ENCODE results near the gene SUSD3. TPM values are rescaled to one million over a fixed set of nuclear protein-coding genes. Genes with fewer than 3 reads are reported as not detected.

Gene SUSD3
- total and polyA plus RNA-seq, 9 donors = 1.7 to 3.9 (median 2.6) TPM

DNA sequence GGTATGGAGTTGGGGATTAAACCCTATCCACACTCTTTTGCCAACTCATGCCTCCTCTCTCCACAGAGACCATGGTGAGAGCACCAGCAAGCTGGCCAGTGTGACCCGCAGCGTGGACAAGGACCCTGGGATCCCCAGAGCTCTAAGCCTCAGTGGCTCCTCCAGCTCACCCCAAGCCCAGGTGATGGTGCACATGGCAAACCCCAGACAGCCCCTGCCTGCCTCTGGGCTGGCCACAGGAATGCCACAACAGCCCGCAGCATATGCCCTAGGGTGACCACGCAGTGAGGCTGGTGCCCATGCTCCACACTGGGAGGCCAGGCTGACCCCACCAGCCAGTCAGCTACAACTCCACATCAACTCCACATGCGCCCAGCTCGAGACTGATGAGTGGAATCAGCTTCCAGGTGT lies 26.0 kb downstream of the SUSD3 start:
- H3K4me3 ChIP-seq (ENCODE audit: low read length) = no peak overlapping the region
- DNase-seq = no peak
- H3K4me1 ChIP-seq (ENCODE audit: control insufficient read depth, insufficient read depth, low read length) = peaks cover 8% of the 10 kb centered on the region
- H3K27me3 ChIP-seq (ENCODE audit: control insufficient read depth, insufficient read depth, low read length) = no peaks in the 10 kb centered on the region
- H3K9me3 ChIP-seq (replicated peaks; ENCODE audit: control insufficient read depth, low read depth, low read length) = no peaks in the 10 kb centered on the region
- WGBS (ENCODE audit: insufficient coverage) = 98% methylated on average over 4 of the region's 6 CpGs
- H3K36me3 ChIP-seq (ENCODE audit: control insufficient read depth, insufficient read depth, low read length) = no peaks in the 10 kb centered on the region
- no peak overlapping the region for H3K27ac ChIP-seq (ENCODE audit: low read length)

DNA sequence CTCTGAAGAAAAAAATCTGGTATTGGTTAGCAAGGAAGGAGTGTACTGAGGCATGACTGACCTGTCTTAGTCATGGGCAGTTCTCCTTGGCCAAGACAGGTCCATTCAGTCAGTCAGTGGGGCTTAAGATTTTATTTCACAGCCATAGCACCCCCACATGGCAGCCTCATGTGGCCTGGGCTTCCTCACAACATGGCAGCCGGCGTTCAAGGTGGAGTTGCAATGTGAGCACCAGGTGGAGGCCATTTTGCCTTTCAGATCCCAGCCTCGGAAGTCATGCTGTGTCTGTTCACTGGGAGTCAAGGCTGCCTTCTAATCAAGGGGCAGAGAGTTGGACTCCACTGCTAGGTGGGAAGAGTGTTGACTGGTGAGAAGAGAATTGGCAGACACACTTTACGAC lies 27.2 kb downstream of the SUSD3 start:
- DNase-seq = no peak
- 100% methylated on average over 3 of the region's 4 CpGs for WGBS (ENCODE audit: insufficient coverage)
- Histone ChIP-seq H3K27me3 (ENCODE audit: control insufficient read depth, insufficient read depth, low read length) (no peaks in the 10 kb centered on the region), H3K36me3 (ENCODE audit: control insufficient read depth, insufficient read depth, low read length) (no peaks in the 10 kb centered on the region), H3K4me1 (ENCODE audit: control insufficient read depth, insufficient read depth, low read length) (peaks cover 8% of the 10 kb centered on the region), H3K4me3 (ENCODE audit: low read length) (no peak overlapping the region), H3K27ac (ENCODE audit: low read length) (no peak overlapping the region), H3K9me3 (replicated peaks; ENCODE audit: control insufficient read depth, low read depth, low read length) (no peaks in the 10 kb centered on the region)

- no peak for DNase-seq
- Histone ChIP-seq H3K27me3 (ENCODE audit: control insufficient read depth, insufficient read depth, low read length) (no peaks in the 10 kb centered on the region), H3K27ac (ENCODE audit: low read length) (no peak overlapping the region), H3K4me1 (ENCODE audit: control insufficient read depth, insufficient read depth, low read length) (peaks cover 8% of the 10 kb centered on the region), H3K9me3 (replicated peaks; ENCODE audit: control insufficient read depth, low read depth, low read length) (no peaks in the 10 kb centered on the region), H3K36me3 (ENCODE audit: control insufficient read depth, insufficient read depth, low read length) (no peaks in the 10 kb centered on the region), H3K4me3 (ENCODE audit: low read length) (no peak overlapping the region)
- WGBS (ENCODE audit: insufficient coverage) = 83% methylated on average over 3 of the region's 8 CpGs
Observed at GRCh38 chr9:93086447-93087224, 28.1 kb downstream of the SUSD3 start.

DNA sequence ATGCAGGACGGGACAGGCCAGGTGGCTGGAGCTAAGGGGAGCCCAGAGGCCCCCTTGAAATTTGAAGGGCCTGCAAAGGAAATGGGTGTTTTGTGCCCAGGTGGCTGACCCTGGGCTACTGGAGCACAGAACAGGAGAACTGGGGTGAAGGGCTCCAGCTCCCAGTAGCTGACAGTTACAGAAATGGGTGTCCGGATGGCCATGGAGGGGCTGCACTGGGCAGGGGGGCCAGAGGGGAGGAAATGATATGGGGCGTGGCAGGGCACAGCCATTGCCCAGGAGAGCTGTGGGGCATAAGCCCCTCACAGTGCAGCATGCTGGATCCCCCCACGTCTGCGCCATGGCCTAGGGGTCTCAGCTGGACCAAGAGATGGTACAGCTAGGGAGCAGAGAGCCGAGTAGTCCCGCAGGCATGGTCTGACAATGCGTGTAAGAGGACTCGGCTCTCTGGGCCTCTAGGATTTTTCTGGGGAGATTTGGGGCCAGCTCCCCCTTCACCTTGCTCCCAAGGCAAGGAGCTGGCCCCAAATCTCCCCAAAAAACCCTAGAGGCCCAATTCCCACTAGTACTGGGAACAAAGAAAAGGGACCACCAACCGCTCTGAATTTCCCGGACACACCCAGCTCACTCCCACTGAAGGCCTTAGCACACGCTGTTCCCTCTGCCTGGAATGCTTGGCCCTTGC lies 29.6 kb downstream of the SUSD3 start:
- Histone ChIP-seq H3K9me3 (replicated peaks; ENCODE audit: control insufficient read depth, low read depth, low read length) (no peaks in the 10 kb centered on the region), H3K36me3 (ENCODE audit: control insufficient read depth, insufficient read depth, low read length) (no peaks in the 10 kb centered on the region), H3K4me1 (ENCODE audit: control insufficient read depth, insufficient read depth, low read length) (peaks cover 10% of the 10 kb centered on the region), H3K4me3 (ENCODE audit: low read length) (no peak overlapping the region), H3K27ac (ENCODE audit: low read length) (no peak overlapping the region), H3K27me3 (ENCODE audit: control insufficient read depth, insufficient read depth, low read length) (no peaks in the 10 kb centered on the region)
- DNase-seq = no peak
- WGBS (ENCODE audit: insufficient coverage) = 96% methylated on average over 11 of the region's 12 CpGs

- Histone ChIP-seq H3K27me3 (ENCODE audit: control insufficient read depth, insufficient read depth, low read length) (no peaks in the 10 kb centered on the region), H3K36me3 (ENCODE audit: control insufficient read depth, insufficient read depth, low read length) (no peaks in the 10 kb centered on the region), H3K4me3 (ENCODE audit: low read length) (no peak overlapping the region), H3K27ac (ENCODE audit: low read length) (no peak overlapping the region), H3K9me3 (replicated peaks; ENCODE audit: control insufficient read depth, low read depth, low read length) (no peaks in the 10 kb centered on the region), H3K4me1 (ENCODE audit: control insufficient read depth, insufficient read depth, low read length) (peaks cover 13% of the 10 kb centered on the region)
- no peak for DNase-seq
- WGBS (ENCODE audit: insufficient coverage) = 81% methylated on average over 3 of the region's 4 CpGs
Observed at GRCh38 chr9:93088656-93089015, 30.1 kb downstream of the SUSD3 start.

GRCh38 chr9:93089024-93089423 lies 30.5 kb downstream of the SUSD3 start:
- peaks cover 17% of the 10 kb centered on the region for H3K4me1 ChIP-seq (ENCODE audit: control insufficient read depth, insufficient read depth, low read length)
- 94% methylated on average over 3 of the region's 5 CpGs for WGBS (ENCODE audit: insufficient coverage)
- no peak overlapping the region for H3K4me3 ChIP-seq (ENCODE audit: low read length)
- H3K27me3 ChIP-seq (ENCODE audit: control insufficient read depth, insufficient read depth, low read length) = no peaks in the 10 kb centered on the region
- H3K9me3 ChIP-seq (replicated peaks; ENCODE audit: control insufficient read depth, low read depth, low read length) = no peaks in the 10 kb centered on the region
- DNase-seq = no peak
- H3K27ac ChIP-seq (ENCODE audit: low read length) = no peak overlapping the region
- H3K36me3 ChIP-seq (ENCODE audit: control insufficient read depth, insufficient read depth, low read length) = no peaks in the 10 kb centered on the region

DNA sequence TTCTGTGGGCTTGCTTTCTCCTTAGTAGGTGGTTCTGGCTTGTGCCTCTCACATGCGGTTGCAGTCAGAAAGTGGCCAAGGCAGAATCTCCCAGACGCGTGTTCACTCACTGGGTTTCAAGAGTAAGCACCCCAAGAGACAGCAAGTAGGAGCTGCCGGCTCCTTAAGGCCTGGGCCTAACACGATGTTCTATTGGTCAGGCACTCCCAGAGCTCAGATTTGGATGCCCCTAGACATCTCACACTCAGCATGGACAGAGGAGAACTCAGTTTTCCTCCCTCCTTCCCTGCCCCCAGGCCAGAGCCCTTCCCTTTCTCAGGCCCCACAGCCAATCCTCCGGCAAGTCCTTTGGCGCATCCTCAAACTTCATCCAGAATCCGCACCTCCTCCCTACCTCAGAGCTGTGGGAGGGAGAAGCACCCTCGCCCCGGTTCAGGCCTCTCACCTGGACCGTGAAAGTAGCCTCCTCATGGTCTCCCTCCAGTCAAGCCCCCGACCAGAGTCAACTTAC lies 31.0 kb downstream of the SUSD3 start:
- no peaks in the 10 kb centered on the region for H3K36me3 ChIP-seq (ENCODE audit: control insufficient read depth, insufficient read depth, low read length)
- no peak overlapping the region for H3K4me3 ChIP-seq (ENCODE audit: low read length)
- 42% methylated on average over 8 of the region's 12 CpGs for WGBS (ENCODE audit: insufficient coverage)
- DNase-seq = no peak
- H3K4me1 ChIP-seq (ENCODE audit: control insufficient read depth, insufficient read depth, low read length) = peaks cover 22% of the 10 kb centered on the region
- no peaks in the 10 kb centered on the region for H3K9me3 ChIP-seq (replicated peaks; ENCODE audit: control insufficient read depth, low read depth, low read length)
- no peak overlapping the region for H3K27ac ChIP-seq (ENCODE audit: low read length)
- no peaks in the 10 kb centered on the region for H3K27me3 ChIP-seq (ENCODE audit: control insufficient read depth, insufficient read depth, low read length)

DNA sequence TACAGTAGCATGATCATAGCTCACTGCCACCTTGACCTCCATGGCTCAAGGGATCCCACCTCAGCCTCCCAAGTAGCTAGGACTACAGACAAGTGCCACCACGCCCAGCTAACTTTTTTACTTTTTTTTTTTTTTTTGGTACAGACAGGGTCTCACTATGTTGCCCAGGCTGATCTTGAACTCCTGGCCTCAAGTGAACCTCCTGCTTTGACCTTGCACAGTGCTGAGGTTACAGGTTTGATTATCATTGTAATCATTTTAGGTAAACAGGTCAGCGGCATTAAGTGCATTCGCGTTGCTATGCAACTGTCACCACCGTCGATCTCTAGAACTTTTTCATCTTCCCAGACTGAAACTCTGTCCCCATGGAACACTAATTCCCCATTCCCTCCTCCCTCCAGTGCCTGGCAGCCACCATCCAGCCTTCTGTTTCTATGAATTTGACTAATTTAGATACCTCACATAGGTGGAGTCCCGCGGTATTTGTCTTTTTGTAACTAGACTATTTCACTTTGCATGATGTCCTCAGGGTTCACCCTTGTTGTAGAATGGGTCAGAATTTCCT lies 31.7 kb downstream of the SUSD3 start:
- WGBS (ENCODE audit: insufficient coverage) = 82% methylated on average over 5 of the region's 8 CpGs
- Histone ChIP-seq H3K27ac (ENCODE audit: low read length) (no peak overlapping the region), H3K36me3 (ENCODE audit: control insufficient read depth, insufficient read depth, low read length) (no peaks in the 10 kb centered on the region), H3K4me1 (ENCODE audit: control insufficient read depth, insufficient read depth, low read length) (peaks cover 29% of the 10 kb centered on the region), H3K27me3 (ENCODE audit: control insufficient read depth, insufficient read depth, low read length) (no peaks in the 10 kb centered on the region), H3K4me3 (ENCODE audit: low read length) (no peak overlapping the region), H3K9me3 (replicated peaks; ENCODE audit: control insufficient read depth, low read depth, low read length) (no peaks in the 10 kb centered on the region)
- no peak for DNase-seq

- no peak for DNase-seq
- Histone ChIP-seq H3K9me3 (replicated peaks; ENCODE audit: control insufficient read depth, low read depth, low read length) (no peaks in the 10 kb centered on the region), H3K27me3 (ENCODE audit: control insufficient read depth, insufficient read depth, low read length) (no peaks in the 10 kb centered on the region), H3K4me3 (ENCODE audit: low read length) (no peak overlapping the region), H3K4me1 (ENCODE audit: control insufficient read depth, insufficient read depth, low read length) (peaks cover 30% of the 10 kb centered on the region), H3K27ac (ENCODE audit: low read length) (no peak overlapping the region), H3K36me3 (ENCODE audit: control insufficient read depth, insufficient read depth, low read length) (no peaks in the 10 kb centered on the region)
- WGBS (ENCODE audit: insufficient coverage) = 43% methylated on average over 2 of the region's 4 CpGs
Observed at GRCh38 chr9:93091056-93091452, 32.6 kb downstream of the SUSD3 start.

- peaks cover 30% of the 10 kb centered on the region for H3K4me1 ChIP-seq (ENCODE audit: control insufficient read depth, insufficient read depth, low read length)
- no peaks in the 10 kb centered on the region for H3K9me3 ChIP-seq (replicated peaks; ENCODE audit: control insufficient read depth, low read depth, low read length)
- H3K27me3 ChIP-seq (ENCODE audit: control insufficient read depth, insufficient read depth, low read length) = no peaks in the 10 kb centered on the region
- WGBS (ENCODE audit: insufficient coverage) = no CpG with 5 or more reads among the region's 3 CpGs
- H3K36me3 ChIP-seq (ENCODE audit: control insufficient read depth, insufficient read depth, low read length) = no peaks in the 10 kb centered on the region
- H3K4me3 ChIP-seq (ENCODE audit: low read length) = no peak overlapping the region
- H3K27ac ChIP-seq (ENCODE audit: low read length) = no peak overlapping the region
- peak; percentile 55 for DNase-seq
Observed at GRCh38 chr9:93091453-93092081, 33.1 kb downstream of the SUSD3 start.
